DOHH2 (cell line): ENCODE measurements around the gene KLHL26.
"Not testable (repeated sequence)": the region's sequence is repeated elsewhere in the genome, so short reads cannot be mapped to it uniquely, and the experiment has no call there.

Experiments
- H3F3A ChIP-seq: fragments of 200-600 bp; sonication (generic), shearing (Covaris generic); 2 replicates; pipeline ENCODE4 v1.6.0; 2016; ENCODE audit warnings: antibody characterized with exemption, mild to moderate bottlenecking; ENCODE audit not compliant: control insufficient read depth, insufficient read depth
- H3K27ac ChIP-seq: fragments of 200-600 bp; sonication (generic); 2 replicates; pipeline ENCODE4 v1.5.1; 2014; ENCODE audit warnings: low read depth, mild to moderate bottlenecking, low read length, moderate library complexity
- H3K27me3 ChIP-seq: fragments of 200-600 bp; sonication (generic); 2 replicates; pipeline ENCODE4 v1.6.1; 2014; ENCODE audit warnings: mild to moderate bottlenecking, low read length, mixed read lengths; ENCODE audit not compliant: control insufficient read depth
- H3K36me3 ChIP-seq: fragments of 200-600 bp; sonication (generic); 2 replicates; pipeline ENCODE4 v1.6.1; 2014; ENCODE audit warnings: mild to moderate bottlenecking, low read length, moderate library complexity, mixed read lengths; ENCODE audit not compliant: control insufficient read depth
- H3K4me1 ChIP-seq: fragments of 200-600 bp; sonication (generic); 2 replicates; pipeline ENCODE4 v1.6.1; 2014; ENCODE audit warnings: mild to moderate bottlenecking, low read length, mixed read lengths; ENCODE audit not compliant: control insufficient read depth
- H3K4me2 ChIP-seq: fragments of 200-600 bp; sonication (generic); 2 replicates; pipeline ENCODE4 v1.6.0; 2014; ENCODE audit warnings: mild to moderate bottlenecking, low read length, moderate library complexity
- H3K4me3 ChIP-seq: fragments of 200-600 bp; sonication (generic); 2 replicates; pipeline ENCODE4 v1.5.1; 2014; ENCODE audit warnings: mild to moderate bottlenecking, low read length, mixed read lengths
- H3K79me2 ChIP-seq: fragments of 200-600 bp; sonication (generic); 2 replicates; pipeline ENCODE4 v1.6.1; 2014; ENCODE audit warnings: mild to moderate bottlenecking, low read length, mixed read lengths; ENCODE audit not compliant: control insufficient read depth
- H3K9me2 ChIP-seq: fragments of 200-600 bp; sonication (generic); replicated peaks from 2 replicates; pipeline ENCODE4 v1.6.1; 2014; ENCODE audit warnings: mild to moderate bottlenecking, low read length, mixed read lengths; ENCODE audit not compliant: control insufficient read depth
- H3K9me3 ChIP-seq: fragments of 200-600 bp; sonication (generic); 2 replicates; pipeline ENCODE4 v1.6.1; 2014; ENCODE audit warnings: antibody characterized with exemption, low read length, mixed read lengths; ENCODE audit not compliant: control insufficient read depth, insufficient read depth
- H4K20me1 ChIP-seq: fragments of 200-600 bp; sonication (generic); 2 replicates; pipeline ENCODE4 v1.6.0; 2014; ENCODE audit warnings: low read depth, mild to moderate bottlenecking, antibody characterized with exemption, low read length, moderate library complexity; ENCODE audit not compliant: control insufficient read depth, insufficient read depth
- CTCF ChIP-seq: fragments of 200-600 bp; sonication (generic); IDR thresholded peaks from one replicate; pipeline ENCODE4 v1.5.1; 2014; ENCODE audit warnings: antibody characterized with exemption, mild to moderate bottlenecking, low read depth, low read length; ENCODE audit not compliant: poor library complexity, severe bottlenecking
- EZH2phosphoT487 ChIP-seq: fragments of 200-600 bp; sonication (generic); IDR thresholded peaks from 2 replicates; pipeline ENCODE4 v1.6.1; 2017; ENCODE audit warnings: borderline replicate concordance, mild to moderate bottlenecking, antibody characterized with exemption, low read length, moderate library complexity, mixed read lengths

The KLHL26 gene

GRCh38 chr19:18675779-18676178 is 39.0 kb downstream of the KLHL26 start:
- no peaks in the 10 kb centered on the region for H3K36me3 ChIP-seq
- no peak overlapping the region for H3K27ac ChIP-seq
- no peak overlapping the region for H3K4me2 ChIP-seq
- no peaks in the 10 kb centered on the region for H3K9me2 ChIP-seq
- no peaks in the 10 kb centered on the region for H3K27me3 ChIP-seq
- no peaks in the 10 kb centered on the region for H3K9me3 ChIP-seq
- H3K79me2 ChIP-seq = no peaks in the 10 kb centered on the region
- no peaks in the 10 kb centered on the region for H3K4me1 ChIP-seq
- no peaks in the 10 kb centered on the region for H3F3A ChIP-seq
- H3K4me3 ChIP-seq = no peak overlapping the region
- H4K20me1 ChIP-seq = no peaks in the 10 kb centered on the region
- TF ChIP-seq EZH2phosphoT487 (no peak), CTCF (peak; percentile 65)

- no peaks in the 10 kb centered on the region for H3K9me3 ChIP-seq
- H3K9me2 ChIP-seq = no peaks in the 10 kb centered on the region
- no peak overlapping the region for H3K4me2 ChIP-seq
- no peaks in the 10 kb centered on the region for H3K4me1 ChIP-seq
- H3K79me2 ChIP-seq = no peaks in the 10 kb centered on the region
- TF ChIP-seq CTCF = no peak
- TF ChIP-seq EZH2phosphoT487 = no peak
- H3F3A ChIP-seq = no peaks in the 10 kb centered on the region
- no peaks in the 10 kb centered on the region for H3K27me3 ChIP-seq
- no peaks in the 10 kb centered on the region for H4K20me1 ChIP-seq
- H3K36me3 ChIP-seq = no peaks in the 10 kb centered on the region
- no peak overlapping the region for H3K27ac ChIP-seq
- no peak overlapping the region for H3K4me3 ChIP-seq
These were observed 39.9 kb downstream of the KLHL26 start for GRCh38 chr19:18676692-18677091.

GRCh38 chr19:18677156-18677555 is 40.3 kb downstream of the KLHL26 start:
- Histone ChIP-seq H3F3A (no peaks in the 10 kb centered on the region), H3K27me3 (no peaks in the 10 kb centered on the region), H3K4me1 (peaks cover 1% of the 10 kb centered on the region; the same call in 1 of the 2 replicates), H4K20me1 (no peaks in the 10 kb centered on the region), H3K9me2 (no peaks in the 10 kb centered on the region), H3K79me2 (no peaks in the 10 kb centered on the region), H3K27ac (no peak overlapping the region), H3K4me3 (no peak overlapping the region), H3K36me3 (no peaks in the 10 kb centered on the region), H3K4me2 (no peak overlapping the region), H3K9me3 (no peaks in the 10 kb centered on the region)
- TF ChIP-seq CTCF (no peak), EZH2phosphoT487 (no peak)

- Histone ChIP-seq H3K79me2 (peaks cover 12% of the 10 kb centered on the region), H3K4me1 (peaks cover 21% of the 10 kb centered on the region)
- H3K27ac ChIP-seq, H3K4me2 ChIP-seq, H3F3A ChIP-seq, H3K9me3 ChIP-seq, H3K27me3 ChIP-seq, H3K4me3 ChIP-seq, H4K20me1 ChIP-seq, H3K9me2 ChIP-seq, H3K36me3 ChIP-seq: not testable (repeated sequence)
These were observed 43.3 kb downstream of the KLHL26 start for GRCh38 chr19:18680148-18680547.
